Adrenal gland (tissue), 12 donors: ENCODE data around the gene PHF11. TPM values are rescaled to one million over a fixed set of nuclear protein-coding genes. Genes with fewer than 3 reads are reported as not detected.

Experiments used
- DNase-seq, 7 donors: peaks; one replicate each; pipeline ENCODE4 v3.0.0-alpha.2; 2019 to 2020
- H3K27ac ChIP-seq, 5 donors: fragments of 200-600 bp; sonication (generic) in 4 of 5; 1 replicate in 3 of 5; 2 replicates in 2 of 5; pipeline versions ENCODE4 v1.5.1 to v1.8.0; 2016 to 2020; ENCODE audit warnings: mild to moderate bottlenecking in 1 of 5
- H3K27me3 ChIP-seq: fragments of 200-600 bp; 2 replicates; pipeline ENCODE4 v1.8.0; 2021
- H3K36me3 ChIP-seq, 2 donors: fragments of 200-600 bp; replicated peaks in 1 of 2; 1 replicate in 1 of 2; 2 replicates in 1 of 2; pipeline versions ENCODE4 v1.5.1 to v1.8.0; 2018 to 2022
- H3K4me1 ChIP-seq, 2 donors: fragments of 200-600 bp; replicated peaks in 1 of 2; 1 replicate in 1 of 2; 2 replicates in 1 of 2; pipeline versions ENCODE4 v1.5.1 to v1.8.0; 2018 to 2021
- H3K4me3 ChIP-seq, 4 donors: fragments of 200-600 bp; sonication (generic) in 3 of 4; one replicate each; pipeline ENCODE4 v1.5.1; 2016 to 2018
- H3K9me3 ChIP-seq, 3 donors: fragments of 200-600 bp; sonication (generic) in 1 of 3; replicated peaks in 1 of 3; 1 replicate in 2 of 3; 2 replicates in 1 of 3; pipeline versions ENCODE4 v1.5.1 to v1.8.0; 2016 to 2021
- CTCF ChIP-seq, 6 experiments: fragments of 450-650 bp in 4 of 6; fragments of 200-600 bp in 2 of 6; sonication (generic) in 1 of 6; IDR thresholded peaks; 1 replicate in 5 of 6; 2 replicates in 1 of 6; pipeline versions ENCODE4 v1.5.1 to v1.8.0; 2016 to 2021; ENCODE audit warnings: antibody characterized with exemption in 6 of 6, mild to moderate bottlenecking in 2 of 6, moderate library complexity in 1 of 6
- POLR2A ChIP-seq, 2 donors: fragments of 450-650 bp; IDR thresholded peaks; one replicate each; pipeline ENCODE4 v1.6.1; 2017; ENCODE audit warnings: antibody characterized with exemption in 2 of 2, mild to moderate bottlenecking in 2 of 2, moderate library complexity in 1 of 2
- WGBS, 4 donors: extraction: QIAGEN DNeasy Blood & Tissue Kit in 2 of 4; methylation state at CpG; one replicate each; pipeline versions ENCODE4 v1.1.5 to v1.1.7; 2013 to 2017; 5-methylcytosine and 5-hydroxymethylcytosine counted together
- intact Hi-C, 2 donors: fragments of 100-400 bp; cut with DNase I; formaldehyde crosslinking; loops; one replicate each; pipeline versions ENCODE4 v1.14.1 to v1.15.0; 2022 to 2023
- polyA plus RNA-seq, 3 donors: library from polyadenylated mRNA; stranded (reverse); fragments of 200-250 nt in 2 of 3; fragments of 350-450 nt in 1 of 3; fragmentation: Illumina TruSeq in 1 of 3; extraction: RNeasy Lipid Tissue Mini Kit (QIAGEN cat#74804) in 1 of 3; gene quantifications; one replicate each; pipeline ENCODE4 v1.2.3, GENCODE V29; 2013 to 2014
- total RNA-seq, 9 donors: library from RNA; depleted of rRNA in 4 of 9; stranded (reverse); fragments of >200 nt in 4 of 9; fragments of 120-200 nt in 1 of 9; fragmentation: NEBNext Ultra II Directional in 1 of 9; extraction: Animal tissue kit (Norgen Biotek cat#: 25700) in 1 of 9; gene quantifications; one replicate each; pipeline versions ENCODE4 v1.1.0 to v1.2.4, GENCODE V29; 2013 to 2023
- donor health status: healthy with polysubstance abuse.
- donor health status: Bipolar disorder and iron deficiency.
- donor health status: DM: yes; HTN: yes; CAD: no.
- donor health status: DM: no; HTN: no; CAD: no.
- donor health status: DM: no; HTN: no; CAD: no.
- donor health status: DM: yes; HTN: yes; CAD: no.

Gene PHF11
- total and polyA plus RNA-seq, 12 donors: 23.8 to 136 (median 64.2) TPM

GRCh38 chr13:49450105-49450819 lies 45.5 kb upstream of the PHF11 start:
- Histone ChIP-seq H3K27me3 (no peaks in the 10 kb centered on the region), H3K4me3 (no peak overlapping the region), H3K9me3 (peaks cover 0 to 5% (median 0%) of the 10 kb centered on the region in 3 donors), H3K36me3 (no peaks in the 10 kb centered on the region), H3K27ac (no peak overlapping the region), H3K4me1 (peaks cover 25 to 53% of the 10 kb centered on the region in 2 donors)
- TF ChIP-seq CTCF (IDR thresholded peaks at IDR 0.05): no peak
- TF ChIP-seq POLR2A (IDR thresholded peaks at IDR 0.05): no peak
- 87 to 91% (median 88%) methylated on average over 3 of the region's 3 CpGs for WGBS, 4 donors
- DNase-seq: no peak
- intact Hi-C loops: no loop called here

- Histone ChIP-seq H3K4me3 (no peak overlapping the region), H3K27ac (no peak overlapping the region), H3K27me3 (no peaks in the 10 kb centered on the region), H3K36me3 (no peaks in the 10 kb centered on the region), H3K9me3 (peaks cover 0 to 5% (median 0%) of the 10 kb centered on the region in 3 donors), H3K4me1 (peaks cover 20 to 49% of the 10 kb centered on the region in 2 donors)
- no peak for DNase-seq
- WGBS, 4 donors: 93 to 95% (median 94%) methylated on average over 8 of the region's 8 CpGs
- TF ChIP-seq CTCF (IDR thresholded peaks at IDR 0.05) (no peak), POLR2A (IDR thresholded peaks at IDR 0.05) (no peak)
- intact Hi-C loops: no loop called here
Observed at GRCh38 chr13:49452725-49453457, 42.9 kb upstream of the PHF11 start.

GRCh38 chr13:49453465-49453864 lies 42.3 kb upstream of the PHF11 start:
- peaks cover 0 to under 1% (median 0%) of the 10 kb centered on the region in 3 donors for H3K9me3 ChIP-seq
- H3K36me3 ChIP-seq: no peaks in the 10 kb centered on the region
- H3K4me1 ChIP-seq: peaks cover 16 to 44% of the 10 kb centered on the region in 2 donors
- no peak for DNase-seq
- no peaks in the 10 kb centered on the region for H3K27me3 ChIP-seq
- no peak overlapping the region for H3K27ac ChIP-seq
- 97 to 99% (median 98%) methylated on average over 7 of the region's 7 CpGs for WGBS, 4 donors
- TF ChIP-seq POLR2A (IDR thresholded peaks at IDR 0.05): no peak
- TF ChIP-seq CTCF (IDR thresholded peaks at IDR 0.05): no peak
- H3K4me3 ChIP-seq: no peak overlapping the region
- intact Hi-C loops: no loop called here

GRCh38 chr13:49454388-49455006 lies 41.3 kb upstream of the PHF11 start:
- no peaks in the 10 kb centered on the region for H3K36me3 ChIP-seq
- H3K4me1 ChIP-seq: peaks cover 10 to 39% of the 10 kb centered on the region in 2 donors
- 66 to 82% (median 79%) methylated on average over 4 of the region's 4 CpGs for WGBS, 4 donors
- DNase-seq: no peak
- intact Hi-C loops: no loop called here
- H3K4me3 ChIP-seq: no peak overlapping the region
- H3K27me3 ChIP-seq: no peaks in the 10 kb centered on the region
- no peaks in the 10 kb centered on the region for H3K9me3 ChIP-seq
- TF ChIP-seq CTCF (IDR thresholded peaks at IDR 0.05) (no peak), POLR2A (IDR thresholded peaks at IDR 0.05) (no peak)
- peak overlapping the region in 2 of 5 donors; percentile 5 to 10 for H3K27ac ChIP-seq
